ENCODE measurements around the gene GCLM.

DNA sequence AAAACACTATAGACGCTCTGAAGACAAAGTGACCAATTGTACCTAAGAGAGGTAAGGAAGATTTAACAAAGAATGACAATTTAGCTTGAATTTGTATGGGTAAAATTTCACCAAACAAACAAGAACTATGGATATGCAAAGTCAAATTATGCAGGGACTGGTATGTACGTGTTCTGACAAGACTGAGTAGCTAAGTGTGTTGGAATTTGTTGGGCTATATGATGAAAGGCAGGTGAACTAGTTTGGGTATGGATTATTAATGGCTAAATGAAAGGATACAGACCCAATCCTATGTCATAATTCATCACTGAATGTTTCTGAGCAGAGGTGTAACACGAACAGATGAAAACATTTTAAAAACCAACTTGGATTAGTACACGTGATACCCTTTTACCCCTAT, 37.9 kb downstream of the GCLM start:
- TF ChIP-seq, protein P1, sequence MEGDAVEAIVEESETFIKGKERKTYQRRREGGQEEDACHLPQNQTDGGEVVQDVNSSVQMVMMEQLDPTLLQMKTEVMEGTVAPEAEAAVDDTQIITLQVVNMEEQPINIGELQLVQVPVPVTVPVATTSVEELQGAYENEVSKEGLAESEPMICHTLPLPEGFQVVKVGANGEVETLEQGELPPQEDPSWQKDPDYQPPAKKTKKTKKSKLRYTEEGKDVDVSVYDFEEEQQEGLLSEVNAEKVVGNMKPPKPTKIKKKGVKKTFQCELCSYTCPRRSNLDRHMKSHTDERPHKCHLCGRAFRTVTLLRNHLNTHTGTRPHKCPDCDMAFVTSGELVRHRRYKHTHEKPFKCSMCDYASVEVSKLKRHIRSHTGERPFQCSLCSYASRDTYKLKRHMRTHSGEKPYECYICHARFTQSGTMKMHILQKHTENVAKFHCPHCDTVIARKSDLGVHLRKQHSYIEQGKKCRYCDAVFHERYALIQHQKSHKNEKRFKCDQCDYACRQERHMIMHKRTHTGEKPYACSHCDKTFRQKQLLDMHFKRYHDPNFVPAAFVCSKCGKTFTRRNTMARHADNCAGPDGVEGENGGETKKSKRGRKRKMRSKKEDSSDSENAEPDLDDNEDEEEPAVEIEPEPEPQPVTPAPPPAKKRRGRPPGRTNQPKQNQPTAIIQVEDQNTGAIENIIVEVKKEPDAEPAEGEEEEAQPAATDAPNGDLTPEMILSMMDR (IDR thresholded peaks at IDR 0.05 in 2 of 3, conservative IDR thresholded peaks at IDR 0.05 in 1 of 3; ENCODE audit: borderline replicate concordance in 1 of 3, insufficient read depth in 1 of 3, low read depth in 2 of 3, low read length in 2 of 3) = no peak
- TF ChIP-seq POLR2A (IDR thresholded peaks at IDR 0.05; ENCODE audit: borderline replicate concordance, extremely low read depth, insufficient read depth, insufficient read length) (no peak), EZH2 (IDR thresholded peaks at IDR 0.05) (no peak), POLR2AphosphoS5 (IDR thresholded peaks at IDR 0.05; ENCODE audit: low read depth, low read length) (no peak), MAX (IDR thresholded peaks at IDR 0.05) (no peak)

Measured in HCT116 (cell line).